Esophagus squamous epithelium (tissue), 5 donors: Measurements from ENCODE around the gene CYBC1. TPM values are rescaled to one million over a fixed set of nuclear protein-coding genes. Genes with fewer than 3 reads are reported as not detected.
"Not testable (repeated sequence)": the region's sequence is repeated elsewhere in the genome, so short reads cannot be mapped to it uniquely, and the experiment has no call there.

Experiments
- DNase-seq: peaks from one replicate; lab custom pipeline; 2025; lab: John Stamatoyannopoulos, UW
- H3K27ac ChIP-seq, 4 donors: fragments of 200-600 bp; sonication (generic); one replicate each; pipeline ENCODE4 v1.5.1; 2016 to 2019; ENCODE audit warnings: mild to moderate bottlenecking in 1 of 4
- H3K27me3 ChIP-seq, 4 donors: fragments of 200-600 bp; sonication (generic); 1 replicate in 3 of 4; 2 replicates in 1 of 4; pipeline versions ENCODE4 v1.5.1 to v1.6.0; 2017 to 2021; ENCODE audit warnings: antibody characterized with exemption in 1 of 4
- H3K36me3 ChIP-seq, 3 donors: fragments of 200-600 bp; sonication (generic); one replicate each; pipeline ENCODE4 v1.5.1; 2016 to 2019
- H3K4me1 ChIP-seq, 3 donors: fragments of 200-600 bp; sonication (generic); one replicate each; pipeline ENCODE4 v1.5.1; 2017 to 2019
- H3K4me3 ChIP-seq, 4 donors: fragments of 200-600 bp; sonication (generic); 1 replicate in 3 of 4; 2 replicates in 1 of 4; pipeline ENCODE4 v1.5.1; 2016 to 2019; ENCODE audit warnings: mild to moderate bottlenecking in 2 of 4, moderate library complexity in 1 of 4
- H3K9me3 ChIP-seq, 3 donors: fragments of 200-600 bp; sonication (generic); one replicate each; pipeline ENCODE4 v1.5.1; 2016 to 2019
- POLR2A ChIP-seq, 4 donors: fragments of 450-650 bp; IDR thresholded peaks; one replicate each; pipeline ENCODE4 v1.6.1; 2017; ENCODE audit warnings: antibody characterized with exemption in 4 of 4, mild to moderate bottlenecking in 4 of 4, moderate library complexity in 3 of 4
- WGBS, 2 donors: methylation state at CpG; one replicate each; pipeline ENCODE4 v1.1.5; 2018; 5-methylcytosine and 5-hydroxymethylcytosine counted together
- intact Hi-C: fragments of 100-400 bp; cut with DNase I; formaldehyde crosslinking; loops from one replicate; pipeline ENCODE4 v1.15.0; 2022
- total RNA-seq, 4 donors: library from RNA; depleted of rRNA; stranded (reverse); fragments of >200 nt; gene quantifications; one replicate each; pipeline ENCODE4 v1.1.0, GENCODE V29; 2016
- TF ChIP-seq, protein P1 (sequence below), 6 experiments: fragments of 450-650 bp in 4 of 6; fragments of 200-600 bp in 2 of 6; sonication (generic) in 2 of 6; IDR thresholded peaks; one replicate each; pipeline ENCODE4 v1.5.1; 2016 to 2019; ENCODE audit warnings: antibody characterized with exemption in 6 of 6, mild to moderate bottlenecking in 4 of 6, moderate library complexity in 4 of 6
- donor health status: DM: yes; HTN: yes; CAD: no.

Gene CYBC1
- total RNA-seq, 4 donors from 2014 or later, result 31.7 to 74.3 (median 51.1) TPM

DNA sequence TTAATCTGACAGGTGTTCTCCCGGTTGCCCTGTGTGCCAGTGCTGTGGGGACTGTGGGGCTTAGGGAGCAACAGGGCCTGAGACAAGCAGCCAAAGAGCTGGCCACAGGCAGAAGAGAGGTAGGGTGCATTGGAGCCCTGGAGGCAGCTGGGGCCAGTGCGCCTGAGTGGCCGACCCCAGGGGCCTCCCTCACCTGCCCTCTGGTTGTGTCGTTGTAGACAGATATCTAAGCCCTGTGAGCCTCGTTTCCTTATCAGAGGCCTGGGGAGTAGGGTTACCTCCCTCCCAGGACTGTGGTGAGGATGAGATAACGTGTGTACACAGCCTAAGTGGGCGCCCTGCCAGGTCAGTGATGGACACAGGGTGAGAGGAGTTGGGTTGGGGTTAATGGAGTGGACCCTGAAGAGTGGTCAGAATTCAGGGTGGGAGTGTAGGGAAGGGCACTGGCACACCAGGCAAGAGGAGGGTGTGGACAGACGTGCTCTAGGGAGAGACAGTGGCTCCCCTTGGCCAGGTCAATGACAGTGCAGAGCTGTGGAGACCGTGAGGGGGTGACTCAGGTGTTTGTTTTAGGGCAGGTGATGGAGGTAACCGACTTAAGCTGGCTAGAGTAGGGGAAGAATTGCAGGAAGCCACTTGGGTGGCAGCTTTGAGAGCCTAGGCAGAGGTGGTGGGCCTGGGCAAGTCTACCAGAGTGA lies 11.4 kb upstream of the CYBC1 start:
- no peak for TF ChIP-seq POLR2A (IDR thresholded peaks at IDR 0.05)
- TF ChIP-seq, protein P1, sequence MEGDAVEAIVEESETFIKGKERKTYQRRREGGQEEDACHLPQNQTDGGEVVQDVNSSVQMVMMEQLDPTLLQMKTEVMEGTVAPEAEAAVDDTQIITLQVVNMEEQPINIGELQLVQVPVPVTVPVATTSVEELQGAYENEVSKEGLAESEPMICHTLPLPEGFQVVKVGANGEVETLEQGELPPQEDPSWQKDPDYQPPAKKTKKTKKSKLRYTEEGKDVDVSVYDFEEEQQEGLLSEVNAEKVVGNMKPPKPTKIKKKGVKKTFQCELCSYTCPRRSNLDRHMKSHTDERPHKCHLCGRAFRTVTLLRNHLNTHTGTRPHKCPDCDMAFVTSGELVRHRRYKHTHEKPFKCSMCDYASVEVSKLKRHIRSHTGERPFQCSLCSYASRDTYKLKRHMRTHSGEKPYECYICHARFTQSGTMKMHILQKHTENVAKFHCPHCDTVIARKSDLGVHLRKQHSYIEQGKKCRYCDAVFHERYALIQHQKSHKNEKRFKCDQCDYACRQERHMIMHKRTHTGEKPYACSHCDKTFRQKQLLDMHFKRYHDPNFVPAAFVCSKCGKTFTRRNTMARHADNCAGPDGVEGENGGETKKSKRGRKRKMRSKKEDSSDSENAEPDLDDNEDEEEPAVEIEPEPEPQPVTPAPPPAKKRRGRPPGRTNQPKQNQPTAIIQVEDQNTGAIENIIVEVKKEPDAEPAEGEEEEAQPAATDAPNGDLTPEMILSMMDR (IDR thresholded peaks at IDR 0.05), result no peak
- WGBS, 2 donors, result 60 to 82% methylated on average over 8 to 10 of the region's 10 CpGs
- H3K9me3 ChIP-seq, result no peaks in the 10 kb centered on the region
- DNase-seq, result no peak
- intact Hi-C loops, result no loop called here
- H3K27ac ChIP-seq, result no peak overlapping the region
- no peaks in the 10 kb centered on the region for H3K27me3 ChIP-seq
- H3K36me3 ChIP-seq, result peaks cover 12 to 72% (median 14%) of the 10 kb centered on the region in 3 donors
- peaks cover 5 to 61% (median 13%) of the 10 kb centered on the region in 3 donors for H3K4me1 ChIP-seq
- no peak overlapping the region for H3K4me3 ChIP-seq

DNA sequence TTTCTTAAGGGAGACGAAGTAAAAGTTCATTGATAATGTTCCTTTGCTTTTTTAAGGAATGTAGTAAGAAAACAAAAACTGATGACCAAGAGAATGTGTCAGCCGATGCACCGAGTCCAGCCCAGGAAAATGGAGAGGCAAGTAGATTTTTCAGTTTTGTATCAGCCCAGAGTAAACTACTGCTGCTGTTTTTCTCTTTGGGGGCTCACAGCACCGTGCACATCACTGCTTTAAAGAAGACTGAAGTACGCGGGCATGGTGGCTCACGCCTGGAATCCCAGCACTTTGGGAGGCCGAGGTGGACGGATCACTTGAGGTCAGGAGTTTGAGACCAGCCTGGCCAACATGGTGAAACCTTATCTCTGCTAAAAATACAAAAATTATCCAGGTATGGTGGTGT lies 9.4 kb upstream of the CYBC1 start:
- H3K9me3 ChIP-seq, intact Hi-C loops, DNase-seq, H3K27ac ChIP-seq, H3K27me3 ChIP-seq, H3K4me3 ChIP-seq: not testable (repeated sequence)
- 92% methylated on average over 9 of the region's 9 CpGs for WGBS, 2 donors
- Histone ChIP-seq H3K4me1 (peaks cover 5 to 68% (median 14%) of the 10 kb centered on the region in 3 donors), H3K36me3 (peaks cover 6 to 51% (median 14%) of the 10 kb centered on the region in 3 donors)

DNA sequence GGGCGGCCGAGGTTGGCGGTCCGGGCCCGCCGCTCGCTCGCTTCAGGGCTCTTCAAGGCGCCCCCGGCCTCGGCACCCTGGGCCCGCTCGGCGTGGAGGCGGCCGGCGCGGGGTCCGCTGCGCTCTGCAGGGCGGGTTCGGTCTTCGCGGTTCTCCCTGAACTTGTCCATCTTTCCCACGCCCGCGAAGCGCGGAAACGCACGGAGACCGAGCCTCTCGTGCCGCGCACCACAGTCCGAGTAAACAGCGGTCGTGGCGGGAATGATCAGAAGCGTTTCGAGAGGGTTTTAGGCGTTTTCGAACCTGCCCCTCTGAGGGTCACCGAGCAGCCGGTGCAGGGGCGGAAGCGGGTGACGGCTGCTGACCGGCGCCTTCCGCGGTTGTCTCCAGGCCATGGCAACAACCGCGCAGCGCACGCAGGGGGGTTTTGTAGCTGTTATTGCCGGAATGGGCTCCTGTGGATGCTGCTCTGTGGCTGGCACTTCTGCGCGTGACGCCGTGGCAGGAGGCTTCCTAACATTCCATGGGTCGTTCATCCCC lies 8.4 kb upstream of the CYBC1 start:
- DNase-seq, result no peak
- intact Hi-C loops, result no loop called here

DNA sequence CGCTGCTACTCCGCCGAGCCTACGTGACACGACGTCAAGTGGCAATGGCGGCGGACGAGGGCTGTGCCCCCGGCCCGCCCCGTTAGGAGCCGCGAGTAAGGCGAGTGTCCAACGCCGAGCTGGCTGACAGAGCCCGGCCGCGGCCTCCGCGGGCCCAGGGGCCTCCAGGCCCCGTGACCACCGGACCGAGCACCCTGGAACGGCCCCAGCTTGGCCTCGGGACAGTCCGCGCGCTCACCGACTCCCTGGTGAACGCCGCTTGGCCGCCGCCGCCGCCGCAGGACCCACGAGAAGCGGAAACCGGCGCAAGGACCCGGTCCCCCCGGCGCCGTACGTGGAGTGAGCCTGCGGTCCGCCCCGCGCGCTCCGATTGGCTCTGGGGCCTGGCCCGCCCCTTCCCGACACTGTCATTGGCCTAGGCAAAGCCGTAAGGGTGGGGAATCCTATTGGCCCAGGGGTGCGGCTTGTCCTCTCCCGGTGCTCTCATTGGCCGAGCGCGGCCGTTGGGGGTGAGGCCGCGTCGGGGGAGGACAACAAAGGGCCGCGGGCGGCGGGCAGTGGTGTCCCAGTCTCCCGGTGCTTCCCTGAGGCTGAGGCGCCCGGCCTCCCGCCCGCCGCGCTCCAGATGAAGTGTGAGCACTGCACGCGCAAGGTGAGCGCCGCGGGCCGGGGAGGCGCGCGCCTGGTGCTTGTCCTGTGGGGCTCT lies 7.8 kb upstream of the CYBC1 start, which contains the start of gene NARF:
Gene NARF (plus strand): TSS at position 563 of the 706 bp plus-strand sequence. CDS start 63 bp downstream, at position 626.
- peak in 3 of 4 donors; percentile 53 to 99 (median 98) for TF ChIP-seq POLR2A (IDR thresholded peaks at IDR 0.05)
- TF ChIP-seq, protein P1 (IDR thresholded peaks at IDR 0.05), result peak in 2 of 6 experiments; percentile 15 to 19
- peak; percentile 85 for DNase-seq
- peaks cover 5 to 58% (median 14%) of the 10 kb centered on the region in 3 donors for H3K4me1 ChIP-seq
- H3K36me3 ChIP-seq, result peaks cover 6 to 35% (median 6%) of the 10 kb centered on the region in 3 donors
- H3K27me3 ChIP-seq, result no peaks in the 10 kb centered on the region
- H3K27ac ChIP-seq, result peak within 1 kb of the TSS; percentile 96 to 100 (median 100)
- WGBS, 2 donors, result 0 to 2% methylated on average over 10 to 16 of the region's 85 CpGs
- no peaks in the 10 kb centered on the region for H3K9me3 ChIP-seq
- intact Hi-C loops, result no loop called here
- peak within 1 kb of the TSS; percentile 66 to 98 (median 85) for H3K4me3 ChIP-seq

More for the DNA sequence above, 8.4 kb upstream of the CYBC1 start:
- Histone ChIP-seq H3K36me3 (peaks cover 6 to 42% (median 6%) of the 10 kb centered on the region in 3 donors), H3K27me3 (no peaks in the 10 kb centered on the region), H3K4me1 (peaks cover 5 to 65% (median 14%) of the 10 kb centered on the region in 3 donors), H3K27ac (peak overlapping the region; percentile 96 to 100 (median 100)), H3K4me3 (peak overlapping the region; percentile 66 to 98 (median 85)), H3K9me3 (no peaks in the 10 kb centered on the region)
- TF ChIP-seq, protein P1 (IDR thresholded peaks at IDR 0.05), result no peak
- no peak for TF ChIP-seq POLR2A (IDR thresholded peaks at IDR 0.05)
- WGBS, 2 donors, result 0 to 2% methylated on average over 4 to 13 of the region's 62 CpGs

DNA sequence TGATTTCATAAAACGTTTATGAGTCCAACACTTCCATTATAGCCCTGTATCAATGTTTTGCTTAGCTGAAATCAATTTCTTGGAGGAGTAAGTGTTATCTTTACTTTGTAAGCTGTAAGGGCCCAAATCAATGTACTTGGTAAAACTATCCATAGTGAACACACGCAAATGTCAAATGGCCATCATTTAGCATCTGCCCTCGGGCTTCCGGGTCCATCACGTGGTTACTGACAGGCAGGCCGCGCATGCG lies 7.3 kb upstream of the CYBC1 start:
- intact Hi-C loops, result no loop called here

More for the DNA sequence above, 7.3 kb upstream of the CYBC1 start:
- DNase-seq, result no peak
- peak overlapping the region; percentile 66 to 98 (median 85) for H3K4me3 ChIP-seq
- H3K4me1 ChIP-seq, result peaks cover 5 to 54% (median 14%) of the 10 kb centered on the region in 3 donors
- H3K27ac ChIP-seq, result peak overlapping the region; percentile 96 to 100 (median 100)
- 0 to 1% methylated on average over 6 to 8 of the region's 8 CpGs for WGBS, 2 donors
- no peaks in the 10 kb centered on the region for H3K27me3 ChIP-seq
- peaks cover 6 to 31% (median 6%) of the 10 kb centered on the region in 3 donors for H3K36me3 ChIP-seq
- TF ChIP-seq POLR2A (IDR thresholded peaks at IDR 0.05), result no peak
- TF ChIP-seq, protein P1 (IDR thresholded peaks at IDR 0.05), result no peak
- no peaks in the 10 kb centered on the region for H3K9me3 ChIP-seq
